ENCODE data around the gene PRCD.
A peak's percentile ranks its signal among the peaks of the same experiment; 100 is the strongest.

DNA sequence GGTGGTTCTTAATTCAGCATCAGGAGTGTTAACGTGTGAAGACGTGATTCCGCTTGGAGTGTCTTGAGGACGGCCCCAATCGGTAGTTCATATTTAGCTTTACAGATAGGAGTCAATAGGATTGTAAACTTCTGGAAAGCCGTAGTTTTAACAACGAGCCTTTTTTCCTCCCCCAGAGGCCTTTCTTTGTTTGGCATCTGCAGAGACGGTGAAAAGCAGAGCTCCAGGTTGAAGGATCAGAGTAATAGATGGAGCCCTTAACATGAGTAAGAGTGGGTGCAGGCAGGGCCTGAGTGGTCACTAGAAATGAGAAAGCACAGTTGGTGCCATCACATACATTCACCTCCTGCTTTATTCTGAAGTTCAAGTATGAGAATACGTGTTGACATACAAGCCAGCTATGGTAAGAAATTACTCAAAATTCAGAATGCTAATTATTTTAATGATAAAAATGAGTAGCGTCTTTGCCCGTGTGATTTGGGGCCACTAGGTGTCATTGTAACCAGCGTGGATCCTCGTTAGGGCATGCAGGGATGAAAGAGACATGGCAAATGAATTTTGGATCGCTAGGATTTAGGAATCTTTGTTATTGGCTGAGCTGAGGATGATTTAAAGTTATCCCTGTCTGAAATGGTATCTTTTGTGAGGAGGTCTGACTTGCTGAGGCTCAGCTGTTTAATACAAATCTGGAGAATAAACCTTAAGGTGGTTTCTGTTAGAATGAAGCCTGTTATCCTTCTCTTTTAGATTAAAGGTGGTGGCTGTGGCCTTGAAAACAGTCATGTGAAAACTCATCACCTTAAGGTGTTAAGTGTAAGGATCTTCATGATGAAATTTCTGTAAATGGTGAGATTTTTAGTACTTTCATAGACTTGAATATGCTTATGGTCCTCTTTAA, 18.6 kb downstream of the PRCD start:
- TF ChIP-seq EZH2 (IDR thresholded peaks at IDR 0.05; ENCODE audit: borderline replicate concordance, insufficient read depth, low read length, poor library complexity, severe bottlenecking) = no peak
- peak; percentile 77 for TF ChIP-seq CTCF (IDR thresholded peaks at IDR 0.05; ENCODE audit: poor library complexity, severe bottlenecking)
- TF ChIP-seq EP300 (conservative IDR thresholded peaks at IDR 0.05; ENCODE audit: poor library complexity, severe bottlenecking) = no peak
- no peak for TF ChIP-seq POLR2AphosphoS5 (IDR thresholded peaks at IDR 0.05)
